K562 (cell line): ENCODE data around the gene ANO10. TPM values are rescaled to one million over a fixed set of nuclear protein-coding genes. Genes with fewer than 3 reads are reported as not detected.

Experiments
- ATAC-seq: fragments of 200-7000 bp; cut with Tn5 transposase; 3 replicates; pipeline ENCODE4 v1.9.1; 2020; ENCODE audit warnings: moderate library complexity
- BruUV-seq: library from RNA; stranded (reverse); fragments of 400-500 nt; replicated peaks from 2 replicates; lab custom pipeline; 2021; lab: Mats Ljungman, UMichigan
- CTCF ChIA-PET: fragments of 300-600 bp; formaldehyde crosslinking; extraction: SDS; loops from one replicate; lab custom pipeline; 2021; ENCODE audit warnings: low intra/inter-chr PET ratio; lab: Yijun Ruan, JAX
- POLR2A ChIA-PET: fragments of 300-600, 350-650 bp; sonication (Branson Sonifier 250); formaldehyde crosslinking; extraction: SDS; loops from one replicate; lab custom pipeline; 2021; ENCODE audit warnings: antibody characterized with exemption, inconsistent platforms; lab: Yijun Ruan, JAX
- DNase-seq, 4 experiments: peaks; one replicate each; pipeline versions ENCODE4 v3.0.0 to v3.0.0-alpha.2; 2011 to 2018; ENCODE audit warnings: low spot score in 3 of 4, mixed read lengths in 3 of 4; ENCODE audit errors: extremely low read depth in 1 of 4
- FAIRE-seq: peaks from 2 replicates; lab custom pipeline; 2011; peaks lifted over from hg19 to GRCh38; lab: Jason Lieb, UNC
- H2AFZ ChIP-seq: 2 replicates; pipeline ENCODE4 v1.6.0; 2011; ENCODE audit warnings: low read depth, low read length, control low read depth, inconsistent platforms
- H3K27ac ChIP-seq: fragments of 200-600 bp; 3 replicates; pipeline ENCODE4 v1.8.0; 2011; ENCODE audit warnings: low read depth, mild to moderate bottlenecking, control low read depth, inconsistent platforms, low read length, moderate library complexity, mixed read lengths; ENCODE audit errors: extremely low read depth
- H3K27me3 ChIP-seq, 2 experiments: fragments of 300-600 bp in 1 of 2; 2 replicates in 1 of 2; 3 replicates in 1 of 2; pipeline versions ENCODE4 v1.6.0 to v1.8.0; 2011; ENCODE audit warnings: inconsistent platforms in 2 of 2, low read length in 2 of 2, mild to moderate bottlenecking in 1 of 2, mixed read lengths in 1 of 2, moderate library complexity in 1 of 2; ENCODE audit not compliant: control insufficient read depth in 2 of 2, insufficient read depth in 2 of 2
- H3K36me3 ChIP-seq: fragments of 300-600 bp; 3 replicates; pipeline ENCODE4 v1.8.0; 2011; ENCODE audit warnings: mild to moderate bottlenecking, low read length, inconsistent platforms; ENCODE audit not compliant: control insufficient read depth, insufficient read depth
- H3K4me1 ChIP-seq, 2 experiments: fragments of 200-600 bp in 1 of 2; replicated peaks in 1 of 2; 2 replicates in 1 of 2; 3 replicates in 1 of 2; pipeline versions ENCODE4 v1.5.1 to v1.8.0; 2011; ENCODE audit warnings: inconsistent platforms in 2 of 2, low read length in 2 of 2, mild to moderate bottlenecking in 1 of 2, mixed read lengths in 1 of 2, moderate library complexity in 1 of 2; ENCODE audit not compliant: control insufficient read depth in 2 of 2, insufficient read depth in 2 of 2
- H3K4me2 ChIP-seq: 2 replicates; pipeline ENCODE4 v1.6.1; 2011; ENCODE audit warnings: low read length, control low read depth, inconsistent platforms, mixed read lengths; ENCODE audit not compliant: insufficient read depth
- H3K4me3 ChIP-seq: fragments of 200-600 bp; sonication (generic), shearing (Covaris generic); 2 replicates; pipeline ENCODE4 v1.5.1; 2016; ENCODE audit warnings: control low read depth, inconsistent platforms
- H3K79me2 ChIP-seq: fragments of 200-600 bp; 3 replicates; pipeline ENCODE4 v1.8.0; 2011; ENCODE audit warnings: low read length, inconsistent platforms; ENCODE audit not compliant: control insufficient read depth, insufficient read depth
- H3K9ac ChIP-seq, 2 experiments: 2 replicates each; pipeline versions ENCODE4 v1.6.0 to v1.6.1; 2011; ENCODE audit warnings: low read depth in 2 of 2, low read length in 2 of 2, control low read depth in 1 of 2, inconsistent platforms in 1 of 2, mild to moderate bottlenecking in 1 of 2, mixed read lengths in 1 of 2; ENCODE audit not compliant: insufficient read depth in 1 of 2
- H3K9me1 ChIP-seq: one replicate; pipeline ENCODE4 v1.6.0; 2011; ENCODE audit warnings: inconsistent platforms, mild to moderate bottlenecking, low read length, moderate library complexity; ENCODE audit not compliant: control insufficient read depth, insufficient read depth
- H3K9me3 ChIP-seq: replicated peaks from 2 replicates; pipeline ENCODE4 v1.5.1; 2011; ENCODE audit warnings: low read depth, low read length, inconsistent platforms; ENCODE audit not compliant: control insufficient read depth, insufficient read depth
- H4K20me1 ChIP-seq: replicated peaks from 2 replicates; pipeline ENCODE4 v1.6.1; 2011; ENCODE audit warnings: low read length, inconsistent platforms, mixed read lengths; ENCODE audit not compliant: control insufficient read depth, insufficient read depth
- ADNP ChIP-seq: fragments of 200-800 bp; sonication (Bioruptor generic); IDR thresholded peaks from 2 replicates; pipeline ENCODE4 v1.6.1; 2016; ENCODE audit warnings: missing genetic modification characterization, missing compliant biosample characterization
- NELFE ChIP-seq: IDR thresholded peaks from 2 replicates; pipeline ENCODE4 v1.6.1; 2011; ENCODE audit warnings: mild to moderate bottlenecking; ENCODE audit not compliant: insufficient read depth, insufficient read length
- NR4A1 ChIP-seq, 2 experiments: fragments of 250-450 bp in 1 of 2; fragments of 450-650 bp in 1 of 2; sonication (Bioruptor Pico) in 1 of 2; IDR thresholded peaks; 2 replicates each; pipeline versions ENCODE4 v1.4.0 to v1.6.1; 2016 to 2020; ENCODE audit warnings: mild to moderate bottlenecking in 2 of 2, missing compliant biosample characterization in 1 of 2, missing genetic modification characterization in 1 of 2, moderate library complexity in 1 of 2
- TCF7L2 ChIP-seq: fragments of 150-350 bp; IDR thresholded peaks from 2 replicates; pipeline ENCODE4 v1.6.1; 2016; ENCODE audit warnings: low read depth, mild to moderate bottlenecking, low read length, moderate library complexity
- ZFX ChIP-seq: sonication (generic); formaldehyde crosslinking; IDR thresholded peaks from 2 replicates; pipeline ENCODE4 v1.8.0; 2022; ENCODE audit warnings: mild to moderate bottlenecking, missing genetic modification reagents, moderate library complexity
- ZNF121 ChIP-seq: sonication (generic); formaldehyde crosslinking; conservative IDR thresholded peaks from 2 replicates; pipeline ENCODE4 v1.8.0; 2022; ENCODE audit warnings: missing genetic modification reagents
- WGBS: fragments of 100-300 bp; shearing (Covaris generic); methylation state at CpG from one replicate; pipeline ENCODE4 v1.1.6; 2016; ENCODE audit warnings: low coverage, mixed read lengths; ENCODE audit not compliant: insufficient coverage; ENCODE audit errors: missing lambda C conversion rate; 5-methylcytosine and 5-hydroxymethylcytosine counted together
- in situ Hi-C: fragments of 300-500 bp; cut with MboI; formaldehyde crosslinking; loops from 4 replicates; pipeline ENCODE4 v1.15.0; 2018; ENCODE audit warnings: inconsistent platforms, mixed read lengths
- intact Hi-C: fragments of 100-400 bp; cut with micrococcal nuclease; formaldehyde crosslinking; loops from 2 replicates; pipeline ENCODE4 v1.14.2; 2022
- polyA plus RNA-seq, 8 experiments: library from polyadenylated mRNA; depleted of rRNA in 4 of 8; stranded (reverse) in 5 of 8; unstranded in 3 of 8; fragments of >200 nt; fragmentation: Nextera tagmentation in 2 of 8; fragmentation: Illumina TruSeq in 1 of 8; extraction: Ambion mirVana in 2 of 8; extraction: Trizol in 1 of 8; gene quantifications; 2 replicates each; pipeline versions ENCODE4 v1.2.1 to v1.2.3, GENCODE V29; 2011 to 2014; ENCODE audit warnings: inconsistent platforms in 1 of 8, missing spikeins in 1 of 8
- total RNA-seq, 7 experiments: library from RNA; depleted of rRNA in 6 of 7; stranded (reverse); fragments of >200 nt in 6 of 7; fragmentation: Illumina TruSeq in 2 of 7; extraction: Trizol in 2 of 7; gene quantifications; 2 replicates each; pipeline versions ENCODE4 v1.2.1 to v1.2.3, GENCODE V29; 2011 to 2021; ENCODE audit warnings: low replicate concordance in 1 of 7
- TF ChIP-seq, protein P1 (sequence below): sonication (generic); formaldehyde crosslinking; IDR thresholded peaks from 2 replicates; pipeline ENCODE4 v1.8.0; 2022; ENCODE audit warnings: mild to moderate bottlenecking, missing genetic modification reagents

The ANO10 gene
- total and polyA plus RNA-seq, 9 of the 15 experiments (the other 6 are each of a cell fraction or from before 2014, with no cell fraction given), result 6.4 to 46.0 (median 32.3) TPM

DNA sequence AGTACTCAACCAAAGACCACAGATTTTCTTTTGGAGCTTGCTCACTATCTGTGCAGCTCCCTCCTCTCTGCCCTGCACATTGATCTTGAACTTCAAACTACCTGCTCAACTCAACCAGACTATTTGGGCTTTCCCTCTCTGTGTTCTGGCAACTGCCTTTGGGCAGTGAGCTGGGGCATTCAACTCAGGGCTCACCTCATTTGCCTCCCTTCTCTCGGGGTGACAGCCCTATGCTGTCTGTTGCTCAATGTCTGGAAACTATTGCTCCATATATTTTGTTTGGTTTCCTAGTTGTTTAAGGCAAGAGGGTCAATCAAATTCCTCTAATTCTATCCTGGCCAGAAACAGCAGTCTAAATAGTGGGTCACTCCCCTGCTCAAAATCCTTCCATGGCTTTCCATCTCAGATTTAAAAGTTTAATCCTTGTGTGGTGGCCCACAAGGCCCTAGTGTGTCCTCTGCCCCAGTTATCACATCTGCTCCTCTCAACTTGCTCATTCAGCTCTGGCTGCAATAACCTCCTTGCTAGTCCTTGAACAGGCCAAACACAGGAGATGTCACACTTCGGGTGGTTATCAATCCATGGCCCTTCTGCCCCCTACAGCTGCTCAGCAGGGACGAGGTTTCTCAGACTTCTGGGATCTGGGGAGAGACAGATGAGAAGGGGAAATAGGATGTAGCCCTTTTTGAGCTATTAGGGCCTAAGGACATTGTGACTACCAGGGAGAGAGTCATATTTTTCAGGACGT lies 267.7 kb downstream of the ANO10 start:
- ChIA-PET POLR2A (interaction anchor here (0.6 to 0.8 kb wide), 2 partner anchors 11 to 193 kb away, joined by 3 read pairs; no protein-coding TSS in a partner anchor), CTCF (no interaction called here)
- 3% methylated on average over 4 of the region's 4 CpGs for WGBS
- Histone ChIP-seq H3K9me1 (no peaks in the 10 kb centered on the region), H3K4me2 (no peak overlapping the region), H3K36me3 (no peaks in the 10 kb centered on the region), H3K79me2 (no peaks in the 10 kb centered on the region), H3K27me3 (no peaks in the 10 kb centered on the region), H4K20me1 (no peaks in the 10 kb centered on the region), H3K4me3 (no peak overlapping the region), H3K9ac (no peak overlapping the region), H3K9me3 (peaks cover 1% of the 10 kb centered on the region; the same call in 1 of the 2 replicates), H2AFZ (no peak overlapping the region), H3K4me1 (no peaks in the 10 kb centered on the region; a peak in 1 of 5 replicates), H3K27ac (no peak overlapping the region)
- FAIRE-seq (no peak), ATAC-seq (no peak), DNase-seq (no peak)
- in situ Hi-C loops, result no loop called here
- intact Hi-C loops, result no loop called here
- TF ChIP-seq, protein P1, sequence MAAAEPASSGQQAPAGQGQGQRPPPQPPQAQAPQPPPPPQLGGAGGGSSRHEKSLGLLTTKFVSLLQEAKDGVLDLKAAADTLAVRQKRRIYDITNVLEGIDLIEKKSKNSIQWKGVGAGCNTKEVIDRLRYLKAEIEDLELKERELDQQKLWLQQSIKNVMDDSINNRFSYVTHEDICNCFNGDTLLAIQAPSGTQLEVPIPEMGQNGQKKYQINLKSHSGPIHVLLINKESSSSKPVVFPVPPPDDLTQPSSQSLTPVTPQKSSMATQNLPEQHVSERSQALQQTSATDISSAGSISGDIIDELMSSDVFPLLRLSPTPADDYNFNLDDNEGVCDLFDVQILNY (CRISPR knock-in tag), result no peak
- TF ChIP-seq TCF7L2 (no peak), NELFE (no peak), ZFX (CRISPR knock-in tag) (no peak), ADNP (tag) (no peak), ZNF121 (CRISPR knock-in tag) (no peak), NR4A1 (CRISPR knock-in tag; IDR thresholded peaks at IDR 0.05) (no peak), NR4A1 (tag; IDR thresholded peaks at IDR 0.05) (no peak)
- no TSS peak for BruUV-seq
